HEK293 (cell line): Measurements from ENCODE around the gene CCNI2.

Experiments
- CTCF ChIP-seq: fragments of 450-650 bp; formaldehyde crosslinking; IDR thresholded peaks from 2 replicates; pipeline ENCODE4 v1.5.1; 2016; ENCODE audit warnings: missing biosample characterization, missing genetic modification characterization
- PBX3 ChIP-seq: sonication (generic); formaldehyde crosslinking; IDR thresholded peaks from 2 replicates; pipeline ENCODE4 v1.8.1; 2022; ENCODE audit warnings: mild to moderate bottlenecking, moderate library complexity, missing genetic modification reagents
- ZEB2 ChIP-seq: fragments of 450-650 bp; formaldehyde crosslinking; IDR thresholded peaks from 2 replicates; pipeline ENCODE4 v1.5.1; 2016; ENCODE audit warnings: missing biosample characterization, missing genetic modification characterization
- ZNF548 ChIP-seq: fragments of 450-650 bp; formaldehyde crosslinking; IDR thresholded peaks from 2 replicates; pipeline ENCODE4 v1.5.1; 2016; ENCODE audit warnings: missing biosample characterization, missing genetic modification characterization
- ZNF747 ChIP-seq: fragments of 450-650 bp; formaldehyde crosslinking; IDR thresholded peaks from 2 replicates; pipeline ENCODE4 v1.5.1; 2016; ENCODE audit warnings: missing biosample characterization, missing genetic modification characterization

DNA sequence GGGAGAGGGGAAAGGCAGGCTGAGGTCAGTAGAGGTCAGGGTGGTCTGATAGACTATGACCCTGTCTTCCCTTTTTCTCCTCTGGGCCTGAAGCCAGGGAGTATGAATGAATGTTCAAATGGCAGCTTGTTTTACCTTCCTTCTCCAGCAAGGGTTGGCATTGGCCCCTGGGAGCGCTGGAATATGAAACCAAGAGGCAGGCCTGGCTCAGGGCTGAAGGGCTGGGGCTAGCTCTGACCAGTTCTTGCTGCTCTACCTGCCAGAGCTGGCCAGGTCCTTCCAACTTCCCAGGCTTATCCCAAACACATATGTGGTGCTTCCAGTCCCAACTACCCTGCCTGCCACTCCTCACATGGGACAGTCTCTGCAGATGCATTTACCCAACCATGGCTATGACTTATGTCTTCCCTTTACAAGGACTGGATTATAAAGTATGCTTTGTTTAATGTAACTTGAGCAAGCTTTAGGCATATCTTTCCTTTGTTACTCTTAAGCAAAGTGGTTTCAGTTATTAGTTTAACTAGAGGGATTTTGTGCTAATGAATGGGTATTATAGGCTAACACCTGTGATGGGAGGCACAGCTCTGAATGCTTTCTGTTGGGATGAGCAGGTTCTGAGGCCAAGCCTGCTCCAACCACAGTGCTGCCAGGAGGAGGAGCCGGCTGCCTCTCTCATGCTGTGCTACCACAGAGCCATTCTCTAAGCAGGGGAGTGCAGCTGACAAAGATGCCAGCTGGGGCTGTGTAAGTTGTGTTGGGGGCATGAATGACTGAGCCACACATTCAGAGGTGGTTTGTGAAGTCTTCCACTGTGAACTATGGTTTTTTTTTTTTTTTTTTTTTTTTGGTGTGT lies 6.1 kb downstream of the CCNI2 start:
- TF ChIP-seq ZNF548 (no peak), ZNF747 (tag by site-specific recombination) (no peak), CTCF (tag by site-specific recombination) (no peak), PBX3 (CRISPR knock-in tag) (no peak), ZEB2 (tag by site-specific recombination) (no peak)
